Activated CD8-positive, alpha-beta memory T cell treated with anti-CD3 and anti-CD28 coated beads, Interleukin-2, amount 50 U/mL, for 24 hours (primary cell): ENCODE data around the gene DVL3.
"Not testable (repeated sequence)": the region's sequence is repeated elsewhere in the genome, so short reads cannot be mapped to it uniquely, and the experiment has no call there.

Source experiments
- DNase-seq: peaks from one replicate; pipeline ENCODE4 v3.0.0-alpha.2; 2020; ENCODE audit errors: extremely low read depth

DVL3 gene

DNA sequence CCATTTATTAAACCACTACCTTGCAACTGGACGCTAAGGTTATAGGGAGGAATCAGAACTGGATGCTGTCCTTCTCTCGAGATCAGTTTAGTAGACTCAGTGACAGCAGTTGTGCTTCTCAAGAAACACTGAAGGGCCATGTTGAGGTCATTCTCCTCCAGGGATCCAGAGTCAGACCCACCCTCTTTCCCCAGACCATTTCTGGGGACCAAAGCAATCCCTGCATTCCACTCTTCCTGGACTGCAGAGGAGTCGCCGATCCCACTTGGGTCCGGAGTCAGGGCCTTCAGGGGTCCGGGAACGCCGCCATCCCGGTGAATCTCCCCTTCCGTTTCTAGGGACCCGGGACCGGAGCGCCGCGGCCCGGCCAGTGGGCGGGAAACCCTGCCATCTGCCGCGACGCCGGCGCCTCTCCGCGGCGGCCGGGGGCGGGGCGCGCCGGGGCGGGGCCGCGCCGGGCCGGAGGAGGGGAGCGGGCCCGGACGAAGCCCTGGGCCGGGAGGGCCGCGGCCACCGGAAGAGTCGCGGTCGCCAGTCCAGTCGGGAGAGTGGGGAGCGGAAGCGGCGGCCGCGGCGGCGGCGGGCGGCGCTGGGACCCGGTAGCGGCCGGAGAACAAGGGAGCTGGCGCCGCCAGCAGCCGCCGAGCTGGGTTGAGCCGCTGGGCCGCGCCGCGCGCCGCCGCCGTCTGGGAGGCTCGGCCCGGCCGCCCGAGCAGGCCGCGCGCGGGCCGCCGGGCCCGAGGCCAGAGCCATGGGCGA lies at the start of gene DVL3:
Gene DVL3 (plus strand): TSS at position 493 of the 759 bp plus-strand sequence. CDS start 259 bp downstream, at position 752.
- no peak for DNase-seq

DNA sequence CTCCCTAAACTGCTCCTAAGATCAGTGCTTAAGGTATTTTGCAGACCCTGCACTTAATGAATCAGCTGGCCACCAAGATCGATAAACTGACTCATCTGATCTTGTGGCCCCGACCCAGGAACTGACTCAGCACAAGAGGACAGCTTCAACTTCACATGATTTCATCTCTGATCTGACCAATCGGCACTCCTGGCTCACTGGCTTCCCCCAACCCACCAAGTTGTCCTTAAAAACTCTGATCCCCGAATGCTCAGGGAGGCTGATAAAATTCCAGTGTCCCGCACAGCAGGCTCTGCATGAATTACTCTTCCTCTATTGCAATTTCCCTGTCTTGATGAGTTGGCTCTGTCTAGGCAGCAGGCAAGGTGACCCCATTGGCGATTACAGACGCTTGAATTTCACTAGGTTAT lies 44.9 kb upstream of the DVL3 start:
- DNase-seq, result no peak

DNA sequence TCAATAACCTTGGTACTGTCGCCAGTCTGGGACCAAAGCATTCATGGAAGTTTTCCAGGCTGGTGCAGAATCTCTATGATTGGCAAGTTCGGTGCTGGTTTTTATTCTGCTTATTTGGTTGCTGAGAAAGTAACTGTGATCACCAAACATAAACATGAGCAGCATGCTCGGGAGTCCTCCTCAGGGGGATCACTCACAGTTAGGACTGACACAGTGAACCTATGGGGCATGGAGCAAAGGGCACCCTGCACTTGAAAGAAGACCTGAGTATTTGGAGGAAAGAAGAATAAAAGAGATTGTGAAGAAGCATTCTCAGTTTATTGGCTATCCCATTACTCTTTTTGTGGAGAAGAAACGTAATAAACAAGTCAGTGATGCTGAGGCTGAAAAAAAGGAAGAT lies 39.2 kb upstream of the DVL3 start:
- no peak for DNase-seq

DNA sequence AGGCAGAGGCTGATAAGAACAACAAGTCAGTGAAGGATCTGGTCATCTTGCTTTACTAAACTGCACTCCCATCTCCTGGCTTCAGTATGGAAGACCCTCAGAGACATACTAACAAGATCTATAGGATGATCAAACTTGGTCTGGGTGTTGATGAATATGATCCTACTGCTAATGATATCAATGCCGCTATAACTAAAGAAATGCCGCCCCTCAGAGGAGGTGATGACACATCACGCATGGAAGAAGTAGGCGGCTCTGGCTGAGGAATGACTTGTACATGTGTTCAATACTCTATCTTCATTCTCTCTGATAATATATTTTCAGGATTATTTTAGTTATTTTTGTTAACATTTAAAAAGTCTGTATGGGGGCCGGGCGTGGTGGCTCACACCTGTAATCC lies 37.5 kb upstream of the DVL3 start:
- no peak for DNase-seq

DNA sequence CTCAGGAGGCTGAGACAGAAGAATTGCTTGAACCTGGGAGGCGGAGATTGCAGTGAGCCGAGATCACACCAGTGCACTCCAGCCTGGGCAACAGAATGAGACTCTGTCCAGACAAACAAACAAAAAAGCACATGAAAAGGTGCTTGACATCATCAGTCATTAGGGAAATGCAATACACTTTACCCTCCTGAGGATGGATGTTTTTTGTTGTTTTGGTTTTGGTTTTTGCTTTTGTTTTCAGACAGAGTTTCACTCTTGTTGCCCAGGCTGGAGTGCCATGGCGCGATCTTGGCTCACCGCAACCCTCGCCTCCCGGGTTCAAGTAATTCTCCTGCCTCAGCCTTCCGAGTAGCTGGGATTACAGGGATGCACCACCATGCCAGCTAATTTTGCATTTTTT lies 34.1 kb upstream of the DVL3 start:
- DNase-seq, result not testable (repeated sequence)

DNA sequence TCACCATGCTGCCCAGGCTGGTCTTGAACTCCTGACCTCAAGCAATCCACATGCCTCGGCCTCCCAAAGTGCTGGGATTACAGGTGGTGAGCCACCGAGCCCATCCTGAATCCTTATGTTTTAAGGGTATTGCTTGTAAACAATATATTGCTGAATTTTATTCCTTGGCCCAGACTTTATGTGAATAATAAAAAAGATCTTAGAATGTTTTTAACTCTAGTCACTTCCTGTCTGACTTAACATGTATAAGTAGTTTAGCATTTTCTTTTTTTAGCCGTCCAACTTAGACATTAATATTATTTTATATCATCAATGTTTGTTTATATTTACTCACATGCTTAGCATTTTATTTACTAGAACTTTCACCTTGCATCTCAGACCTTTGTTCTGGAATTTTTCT lies 29.2 kb upstream of the DVL3 start:
- DNase-seq, result no peak

DNA sequence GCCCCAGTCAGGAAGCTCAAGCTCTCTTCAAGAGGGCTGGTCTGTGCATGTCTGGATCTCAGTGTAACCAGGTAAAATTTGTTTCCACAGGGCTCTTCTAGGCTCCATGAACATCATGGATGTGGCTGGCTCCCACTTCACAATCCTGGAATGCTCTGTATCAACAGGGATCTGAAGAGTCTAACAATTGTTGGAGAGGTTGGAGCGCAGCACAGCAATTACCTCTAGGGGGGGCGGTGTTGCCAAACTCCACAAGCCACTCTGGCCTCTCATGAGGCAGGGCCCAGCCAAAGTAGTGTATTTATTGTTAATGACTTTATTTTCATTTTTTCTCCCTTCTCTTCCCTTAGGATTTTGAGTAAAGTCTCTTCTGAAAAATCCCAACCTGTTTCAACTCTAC lies 26.2 kb upstream of the DVL3 start:
- DNase-seq, result no peak

DNA sequence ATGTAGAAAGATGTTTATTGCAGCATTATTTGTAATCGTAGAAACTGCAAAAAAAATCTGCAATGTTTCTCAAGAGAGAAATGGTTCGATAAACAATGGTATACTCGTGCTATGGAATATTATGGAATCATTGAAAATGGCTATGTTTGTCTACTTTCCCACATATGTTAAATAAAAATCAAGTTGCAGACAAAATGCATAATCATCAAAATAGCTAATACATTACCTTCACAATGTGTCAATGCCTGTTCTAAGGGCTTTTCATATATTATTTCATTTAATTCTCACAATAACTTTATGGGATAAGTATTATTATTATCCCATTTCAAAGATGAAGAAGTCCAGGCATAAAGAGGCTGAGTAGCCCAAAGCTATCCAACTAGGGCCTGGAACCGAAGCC lies 22.2 kb upstream of the DVL3 start:
- no peak for DNase-seq

DNA sequence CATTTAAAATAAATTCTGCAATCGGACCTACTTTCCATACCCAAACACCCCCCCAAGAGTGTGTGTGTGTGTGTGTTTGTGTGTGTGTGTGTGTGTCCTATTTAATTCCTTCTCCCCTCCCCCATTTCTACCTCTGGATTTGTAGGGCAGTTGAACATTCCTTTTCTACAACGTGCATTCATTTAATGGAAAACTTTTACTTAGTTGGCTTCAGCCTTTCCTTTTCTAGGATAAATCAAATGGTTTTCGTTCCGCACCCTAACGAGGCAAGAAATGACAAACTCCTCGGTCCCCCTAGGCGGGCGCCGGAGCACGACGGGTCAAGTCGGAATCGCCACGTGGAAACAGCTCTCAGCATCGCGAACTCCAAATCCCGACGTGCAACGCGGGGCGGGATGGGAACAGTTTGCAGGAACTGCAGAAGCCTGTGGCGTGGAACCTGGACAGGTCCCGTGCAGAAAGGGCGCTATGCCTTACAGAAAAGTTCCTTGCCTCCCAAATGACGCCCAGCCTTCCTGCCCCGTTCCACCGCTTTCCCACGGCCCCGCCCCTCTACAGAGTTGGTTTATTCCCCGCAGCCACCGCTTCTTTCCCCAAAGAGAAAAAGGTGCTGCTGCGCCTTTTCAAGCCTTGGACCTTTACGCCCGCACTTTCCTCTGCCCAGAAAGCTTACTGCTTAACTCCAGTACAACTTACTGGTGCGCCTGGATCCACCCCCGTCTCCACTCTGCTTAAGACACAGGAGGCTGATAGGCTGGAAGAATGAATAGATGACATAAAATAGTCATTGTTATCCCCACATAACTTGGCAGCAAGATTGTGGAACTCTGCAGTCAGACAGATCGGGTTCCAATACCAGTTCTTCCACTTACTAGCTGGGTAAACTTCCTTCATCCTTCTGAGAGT lies 21.1 kb upstream of the DVL3 start:
- DNase-seq, result no peak

DNA sequence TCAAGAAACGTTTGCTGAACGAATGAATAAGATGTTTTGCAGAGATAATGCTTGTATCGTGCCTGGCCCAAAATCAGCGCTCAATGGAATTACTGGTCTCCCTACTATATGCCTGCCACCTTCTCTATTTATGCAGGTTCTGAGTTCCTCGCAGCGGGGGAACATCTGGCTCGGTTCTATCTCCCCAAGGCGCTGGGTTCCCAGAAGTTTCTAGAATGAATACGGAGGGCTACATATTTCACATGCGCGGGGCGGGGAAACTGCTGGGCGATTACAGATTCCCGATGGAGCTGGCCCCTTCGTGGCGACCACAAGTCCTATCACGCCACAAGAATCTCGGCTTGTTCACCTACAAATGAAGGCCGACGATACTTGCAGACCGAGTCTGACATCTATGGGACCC lies 20.4 kb upstream of the DVL3 start:
- no peak for DNase-seq

DNA sequence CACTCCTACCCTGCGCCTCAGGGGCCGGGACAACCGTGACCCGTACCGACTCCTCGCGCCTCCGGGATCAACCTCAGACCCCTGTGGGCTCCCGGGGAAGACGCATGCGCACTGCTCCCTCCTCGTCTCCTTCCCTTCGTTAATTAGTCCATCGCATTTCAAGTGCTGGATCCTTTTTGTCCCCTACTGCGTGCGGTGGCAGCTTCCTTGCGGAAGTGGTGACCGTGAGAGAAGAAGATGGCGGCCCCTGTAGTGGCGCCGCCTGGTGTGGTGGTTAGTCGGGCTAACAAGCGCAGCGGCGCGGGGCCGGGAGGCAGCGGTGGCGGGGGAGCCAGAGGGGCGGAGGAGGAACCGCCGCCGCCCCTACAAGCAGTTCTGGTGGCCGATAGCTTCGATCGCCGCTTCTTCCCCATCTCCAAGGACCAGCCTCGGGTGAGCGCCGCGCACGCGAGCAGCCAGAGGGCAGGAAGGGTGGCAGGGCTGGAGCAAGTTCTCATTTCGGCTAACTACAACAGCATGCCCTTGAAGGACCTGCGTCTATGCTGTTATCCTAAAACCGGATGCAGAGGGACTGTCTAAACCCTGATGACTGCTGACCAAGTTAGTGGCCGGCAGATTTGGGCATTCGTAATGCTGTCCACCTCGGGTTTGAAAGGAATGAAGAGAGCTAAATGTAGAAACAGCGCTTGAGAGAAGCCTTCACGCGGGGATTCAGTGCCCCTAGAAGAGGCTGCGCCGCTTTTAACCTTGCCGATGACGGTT lies 19.8 kb upstream of the DVL3 start, which contains the start of gene EIF2B5:
Gene EIF2B5 (plus strand): TSS at position 210 of the 762 bp plus-strand sequence. CDS start 28 bp downstream, at position 238.
- DNase-seq, result peak; percentile 77

DNA sequence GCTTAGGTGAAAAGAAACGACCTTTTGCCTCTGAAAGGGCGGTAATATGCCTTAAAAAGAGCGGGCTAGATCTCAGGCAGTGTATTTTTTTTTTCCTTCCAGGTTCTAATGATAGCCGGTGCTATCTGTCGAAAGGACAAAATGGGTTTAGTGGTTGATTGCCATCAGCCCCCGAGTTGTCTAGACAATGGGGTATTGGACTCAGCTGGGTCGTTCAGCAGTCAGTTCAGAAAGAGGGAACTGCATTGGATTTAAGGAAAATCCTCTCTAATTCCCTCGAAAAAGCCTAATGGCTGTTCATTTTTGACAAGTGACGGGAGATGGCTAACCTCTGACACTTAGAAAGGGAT lies 19.3 kb upstream of the DVL3 start:
- DNase-seq, result no peak

DNA sequence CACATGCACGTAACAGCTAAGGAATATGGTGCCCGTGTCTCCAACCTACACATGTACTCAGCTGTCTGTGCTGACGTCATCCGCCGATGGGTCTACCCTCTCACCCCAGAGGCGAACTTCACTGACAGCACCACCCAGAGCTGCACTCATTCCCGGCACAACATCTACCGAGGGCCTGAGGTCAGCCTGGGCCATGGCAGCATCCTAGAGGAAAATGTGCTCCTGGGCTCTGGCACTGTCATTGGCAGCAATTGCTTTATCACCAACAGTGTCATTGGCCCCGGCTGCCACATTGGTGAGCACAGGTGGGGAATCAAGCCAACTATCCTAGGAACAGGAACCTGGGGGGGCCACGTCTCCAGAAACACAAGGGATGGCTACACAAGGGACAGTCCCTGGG lies 14.7 kb upstream of the DVL3 start:
- no peak for DNase-seq

DNA sequence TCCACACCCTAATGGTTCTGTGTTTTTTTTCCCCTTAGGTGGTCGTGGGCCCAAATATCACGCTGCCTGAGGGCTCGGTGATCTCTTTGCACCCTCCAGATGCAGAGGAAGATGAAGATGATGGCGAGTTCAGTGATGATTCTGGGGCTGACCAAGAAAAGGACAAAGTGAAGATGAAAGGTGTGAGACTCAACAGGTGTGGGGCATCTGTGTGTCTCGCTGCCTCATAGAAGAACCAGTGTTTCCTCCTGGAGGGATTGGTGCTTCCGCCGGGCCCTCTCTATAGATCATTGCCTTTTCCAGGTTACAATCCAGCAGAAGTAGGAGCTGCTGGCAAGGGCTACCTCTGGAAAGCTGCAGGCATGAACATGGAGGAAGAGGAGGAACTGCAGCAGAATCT lies 13.0 kb upstream of the DVL3 start:
- DNase-seq, result no peak

DNA sequence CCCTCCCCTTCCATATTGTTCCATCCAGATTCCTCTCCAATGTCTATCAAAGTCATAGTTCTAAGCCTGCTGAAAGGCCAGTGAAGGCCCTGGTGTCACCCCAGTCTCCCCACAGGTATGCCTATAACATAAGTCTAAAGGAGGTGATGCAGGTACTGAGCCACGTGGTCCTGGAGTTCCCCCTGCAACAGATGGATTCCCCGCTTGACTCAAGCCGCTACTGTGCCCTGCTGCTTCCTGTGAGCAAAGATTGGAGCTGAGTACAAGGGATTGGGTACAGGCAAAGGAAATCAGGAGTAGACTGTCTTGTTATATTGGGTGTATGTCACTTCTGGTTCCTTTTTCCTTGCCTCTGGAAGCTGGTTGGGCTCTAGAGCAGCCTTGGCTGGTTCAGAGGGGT lies 11.8 kb upstream of the DVL3 start:
- DNase-seq, result no peak

DNA sequence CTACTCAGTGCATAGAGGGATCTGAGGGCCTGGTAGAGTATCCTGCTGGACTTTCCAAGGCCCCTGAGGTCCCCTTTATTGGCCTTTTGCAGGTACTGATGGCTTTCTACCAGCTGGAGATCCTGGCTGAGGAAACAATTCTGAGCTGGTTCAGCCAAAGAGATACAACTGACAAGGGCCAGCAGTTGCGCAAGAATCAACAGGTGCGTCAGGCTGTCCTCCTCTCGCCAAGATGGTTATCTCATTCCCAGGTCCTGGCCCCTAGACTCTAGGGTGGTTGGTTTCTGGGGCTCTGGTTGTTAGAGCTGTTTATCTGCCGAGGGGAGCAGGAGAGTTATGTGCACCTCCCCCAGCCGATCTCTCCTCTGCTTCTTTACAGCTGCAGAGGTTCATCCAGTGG lies 10.7 kb upstream of the DVL3 start:
- DNase-seq, result no peak

DNA sequence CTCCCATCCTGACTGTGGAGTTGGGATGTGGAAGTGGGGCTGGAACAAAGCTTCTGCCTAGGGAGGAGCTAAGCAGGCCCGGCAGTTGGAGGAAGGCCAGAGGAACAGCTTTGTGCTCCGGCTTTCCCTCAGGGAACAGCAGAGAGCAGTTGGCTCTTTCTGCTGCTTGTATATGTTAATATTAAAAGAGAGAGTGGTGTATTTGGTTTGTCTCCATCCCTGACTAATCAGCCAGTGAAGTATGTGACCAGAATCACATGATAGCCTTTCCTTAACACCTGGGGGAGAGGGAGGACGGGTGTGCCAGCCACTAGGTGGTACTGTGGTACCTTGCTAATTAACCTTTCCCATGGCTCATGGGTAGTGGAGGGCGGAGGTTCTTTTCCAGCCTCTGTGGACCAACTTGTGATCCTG lies 10.1 kb upstream of the DVL3 start:
- no peak for DNase-seq

DNA sequence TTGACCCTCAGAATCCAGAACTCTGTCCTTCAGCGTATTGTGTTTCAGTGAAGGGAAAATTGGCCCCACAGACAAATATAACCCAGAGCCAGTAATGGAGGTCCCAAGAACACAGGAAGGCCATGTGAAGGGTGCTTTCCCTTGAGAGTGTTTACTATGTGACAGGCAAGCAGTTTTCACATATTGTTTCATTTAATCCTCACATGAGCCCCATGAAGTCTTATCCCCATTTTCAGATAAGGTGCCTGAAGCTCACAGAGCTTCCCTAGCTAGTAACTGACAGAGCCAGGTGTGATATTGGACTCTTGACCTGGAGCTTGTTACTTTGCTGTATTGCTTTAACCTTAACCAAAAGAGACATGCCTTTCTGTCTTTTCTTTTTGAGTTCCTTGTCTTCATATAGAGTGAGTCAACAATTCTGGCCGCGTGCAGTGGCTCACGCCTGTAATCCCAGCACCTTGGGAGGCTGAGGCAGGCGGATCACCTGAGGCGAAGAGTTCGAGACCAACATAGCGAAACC lies 9.4 kb upstream of the DVL3 start:
- DNase-seq, result no peak

DNA sequence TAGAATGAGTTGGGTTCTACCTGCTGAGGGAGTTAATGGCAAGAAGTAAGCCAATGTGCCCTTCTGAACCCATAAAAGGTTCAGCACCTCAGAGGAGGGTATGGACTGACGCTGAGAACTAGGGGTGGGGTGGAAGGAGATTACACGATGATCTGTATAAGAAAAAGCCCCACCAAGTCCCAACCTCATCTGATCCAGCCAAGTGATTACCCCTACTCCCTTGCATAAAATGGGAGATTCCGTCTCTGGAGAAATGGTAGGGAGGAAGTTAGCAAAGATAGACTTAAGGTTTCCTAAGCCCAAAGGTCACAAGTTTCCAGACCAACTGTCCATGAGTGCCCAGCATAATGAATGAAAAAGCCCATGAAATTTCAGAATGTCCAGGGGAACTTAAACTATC lies 7.1 kb upstream of the DVL3 start:
- DNase-seq, result no peak

DNA sequence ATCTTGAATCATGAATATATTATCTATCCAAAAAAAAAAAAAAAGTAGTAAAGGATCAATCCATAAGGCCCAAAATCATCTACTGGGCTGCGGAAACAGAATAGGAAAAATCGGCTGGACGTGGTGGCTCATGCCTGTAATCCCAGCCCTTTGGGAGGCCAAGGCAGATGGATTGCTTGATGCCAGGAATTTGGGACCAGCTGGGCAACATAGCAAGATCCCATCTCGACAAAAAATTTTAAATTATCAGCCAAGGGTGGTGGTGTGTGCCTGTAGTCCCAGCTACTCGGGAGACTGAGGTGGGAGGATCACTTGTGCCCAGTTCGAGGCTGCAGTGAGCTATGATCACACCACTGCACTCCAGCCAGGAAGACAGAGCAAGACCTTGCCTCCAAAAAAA lies 6.1 kb upstream of the DVL3 start:
- no peak for DNase-seq

DNA sequence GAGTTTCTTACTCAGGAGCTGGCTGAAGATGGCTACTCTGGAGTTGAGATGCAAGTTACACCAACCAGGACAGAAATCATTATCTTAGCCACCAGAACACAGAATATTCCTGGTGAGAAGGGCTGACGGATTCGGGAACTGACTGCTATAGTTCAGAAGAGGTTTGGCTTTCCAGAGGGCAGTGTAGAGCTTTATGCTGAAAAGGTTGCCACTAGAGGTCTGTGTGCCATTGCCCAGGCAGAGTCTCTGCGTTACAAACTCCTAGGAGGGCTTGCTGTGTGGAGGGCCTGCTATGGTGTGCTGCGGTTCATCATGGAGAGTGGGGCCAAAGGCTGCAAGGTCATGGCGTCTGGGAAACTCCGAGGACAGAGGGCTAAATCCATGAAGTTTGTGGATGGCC lies 5.4 kb upstream of the DVL3 start:
- DNase-seq, result not testable (repeated sequence)
